CD4-positive, alpha-beta T cell treated with Interleukin-15 for 4 hours (primary cell): ENCODE measurements around the gene ANKRD10.
"Not testable (repeated sequence)": the region's sequence is repeated elsewhere in the genome, so short reads cannot be mapped to it uniquely, and the experiment has no call there.

ENCODE experiments used
- DNase-seq: peaks from one replicate; pipeline ENCODE4 v3.0.0-alpha.2; 2020; ENCODE audit warnings: low spot score

Gene ANKRD10

GRCh38 chr13:110866491-110867170, 48.2 kb downstream of the ANKRD10 start:
- no peak for DNase-seq

- DNase-seq = no peak
Measured at GRCh38 chr13:110863685-110864084, 51.2 kb downstream of the ANKRD10 start.

DNA sequence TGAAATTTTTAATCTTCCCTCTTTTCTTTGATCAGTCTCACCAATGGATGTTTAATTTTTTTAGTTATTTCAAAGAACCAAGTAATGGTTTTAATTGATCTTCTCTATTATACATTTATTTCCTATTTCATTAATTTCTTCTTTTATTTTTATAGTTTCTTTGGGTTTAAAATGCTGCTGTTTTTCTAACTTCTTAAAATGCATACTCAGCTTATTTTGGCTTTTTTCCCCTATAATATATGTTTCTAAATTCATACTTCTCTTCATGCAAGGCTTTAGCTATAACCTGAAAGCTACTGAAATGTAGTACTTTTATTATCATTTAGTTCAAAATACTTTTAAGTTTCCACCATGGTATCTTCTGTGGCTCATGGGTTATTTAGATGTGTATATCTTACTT, 53.9 kb downstream of the ANKRD10 start:
- no peak for DNase-seq

DNA sequence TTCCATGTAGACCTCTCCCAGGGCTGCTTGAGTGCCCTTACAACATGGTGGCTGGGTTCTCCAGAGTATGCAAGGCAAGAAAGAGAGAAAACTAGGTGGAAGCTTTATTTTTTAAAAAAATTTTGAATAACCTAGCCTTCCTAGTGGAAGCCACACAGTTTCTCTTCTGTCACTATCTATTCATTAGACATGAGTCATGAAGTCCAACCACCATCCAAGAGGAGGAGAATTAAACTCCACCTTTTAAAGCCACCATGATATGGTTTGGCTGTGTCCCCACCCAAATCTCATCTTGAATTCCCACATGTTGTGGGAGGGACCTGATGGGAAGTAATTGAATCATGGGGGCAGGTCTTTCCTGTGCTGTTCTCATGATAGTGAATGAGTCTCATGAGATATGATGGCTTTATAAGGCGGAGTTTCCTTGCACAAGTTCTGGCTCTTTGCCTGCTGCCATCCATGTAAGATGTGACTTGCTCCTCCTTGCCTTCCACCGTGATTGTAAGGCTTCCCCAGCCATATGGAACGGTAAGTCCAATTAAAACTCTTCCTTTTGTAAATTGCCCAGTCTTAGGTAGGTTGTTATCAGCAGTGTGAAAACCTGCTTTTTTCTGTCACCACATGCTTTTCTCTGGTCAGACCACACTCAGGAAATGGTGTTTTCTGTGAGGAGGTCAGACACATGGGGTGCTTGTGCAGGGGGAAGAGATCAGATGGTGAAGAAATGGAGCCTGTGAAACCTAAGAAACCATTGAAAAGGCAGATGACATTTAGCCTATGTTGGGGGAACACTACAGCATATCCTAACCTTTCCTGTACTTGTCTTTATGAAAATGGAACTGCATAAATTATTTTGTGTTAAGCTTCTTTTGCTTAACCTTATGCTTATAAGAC, 57.7 kb downstream of the ANKRD10 start:
- no peak for DNase-seq

DNA sequence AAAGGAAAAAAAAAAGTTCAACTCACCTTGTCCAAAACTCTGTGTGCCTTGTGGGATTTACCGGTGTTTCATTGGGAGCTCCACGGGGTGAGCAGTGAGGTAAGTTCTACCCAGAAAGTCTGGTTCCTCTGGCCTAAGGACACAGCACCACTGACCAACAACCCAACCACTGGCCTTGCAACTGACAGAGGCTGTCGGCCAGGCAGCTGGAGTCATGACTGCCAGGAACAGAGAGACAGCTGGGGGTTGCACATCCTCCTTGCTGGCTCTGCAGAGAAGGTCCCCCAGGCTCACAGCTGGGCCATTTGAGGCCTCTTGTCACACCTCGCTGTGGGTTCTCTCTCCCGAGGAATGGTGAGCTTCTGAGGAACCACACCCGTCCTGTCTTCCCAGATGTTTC, 59.5 kb downstream of the ANKRD10 start:
- no peak for DNase-seq

GRCh38 chr13:110854866-110855265, 60.0 kb downstream of the ANKRD10 start:
- no peak for DNase-seq

DNA sequence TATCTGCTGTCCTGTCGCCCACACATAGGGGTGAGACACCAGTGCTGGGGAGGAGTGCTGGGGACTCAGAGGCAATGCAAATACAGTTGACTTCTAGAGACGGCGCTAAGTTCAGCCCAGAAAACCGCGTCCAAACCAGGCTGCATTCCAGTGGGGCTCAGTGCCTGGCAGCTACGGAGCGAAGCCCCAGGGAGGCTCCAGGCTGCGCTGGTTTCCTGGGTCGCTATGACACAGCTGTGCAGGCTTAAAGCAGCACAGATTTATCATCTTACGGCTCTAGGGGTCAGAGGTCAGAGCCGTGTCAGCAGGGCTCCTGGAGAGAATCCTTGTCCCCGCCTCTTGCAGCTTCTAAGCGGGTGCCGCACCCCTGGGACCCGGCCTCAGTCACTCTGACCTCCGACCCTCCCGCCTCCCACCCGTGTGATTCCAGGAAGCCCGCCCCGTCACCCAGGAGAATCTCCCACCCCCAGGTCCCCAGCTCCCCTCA, 61.6 kb downstream of the ANKRD10 start:
- no peak for DNase-seq

- DNase-seq = no peak
Measured at GRCh38 chr13:110850840-110851239, 64.0 kb downstream of the ANKRD10 start.

DNA sequence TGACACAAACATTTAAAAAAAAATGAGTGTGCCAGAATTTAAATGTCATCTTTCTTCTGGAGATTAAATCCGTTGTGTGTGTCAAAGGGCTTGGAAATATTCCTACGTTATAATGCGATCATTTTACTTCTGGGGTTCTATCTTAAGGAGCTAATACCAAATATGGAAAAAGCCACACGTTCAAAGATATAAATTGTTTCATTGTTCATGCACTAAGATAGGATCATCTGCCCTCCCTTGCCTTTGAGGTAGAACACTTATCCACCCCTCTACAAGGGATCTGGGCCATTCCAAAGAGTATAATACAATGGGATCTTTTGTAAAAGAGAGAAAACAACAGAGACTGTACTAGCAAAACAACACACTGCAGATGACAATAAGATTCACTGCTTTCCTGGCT, 64.9 kb downstream of the ANKRD10 start:
- no peak for DNase-seq

DNA sequence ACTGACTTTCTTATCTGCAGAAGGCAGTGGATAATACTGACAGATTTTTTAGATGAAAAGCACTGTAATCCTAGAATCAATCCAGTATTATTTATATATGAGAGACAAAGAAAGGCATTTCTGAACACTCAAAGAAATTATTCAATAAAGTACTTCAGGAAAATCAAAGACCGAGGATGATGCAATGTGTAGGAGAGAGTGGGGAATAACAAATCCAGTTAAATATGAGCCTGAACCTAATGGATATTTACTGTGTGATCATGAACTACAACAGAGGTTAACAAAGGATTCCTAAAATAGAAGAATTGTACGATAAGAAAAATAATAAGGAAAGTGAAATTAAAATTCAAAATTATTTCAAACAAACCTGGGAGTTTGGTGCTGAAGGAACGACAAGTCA, 69.3 kb downstream of the ANKRD10 start:
- no peak for DNase-seq

GRCh38 chr13:110841846-110842245, 73.0 kb downstream of the ANKRD10 start:
- DNase-seq = no peak

GRCh38 chr13:110841406-110841805, 73.5 kb downstream of the ANKRD10 start:
- no peak for DNase-seq

GRCh38 chr13:110838867-110839538, 75.9 kb downstream of the ANKRD10 start:
- no peak for DNase-seq

DNA sequence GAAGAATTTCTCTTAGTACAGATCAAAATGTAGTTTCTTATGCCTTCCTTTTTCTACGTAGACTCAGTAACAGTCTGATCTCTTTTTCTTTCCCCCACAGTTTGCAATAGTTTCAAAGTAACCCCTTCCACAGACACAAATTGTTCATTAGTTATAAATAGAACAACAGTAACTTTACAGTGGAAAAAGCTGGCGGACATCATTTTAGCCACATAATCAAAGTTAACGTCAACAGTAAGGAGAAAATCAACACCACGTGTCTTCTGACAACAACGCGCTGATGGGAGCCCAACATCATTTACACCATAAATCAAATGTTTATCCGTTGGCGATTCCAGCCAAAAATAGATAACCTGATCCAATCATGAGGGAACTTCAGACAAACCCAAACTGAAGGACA, 76.8 kb downstream of the ANKRD10 start:
- no peak for DNase-seq

- DNase-seq = not testable (repeated sequence)
Measured at GRCh38 chr13:110837397-110838061, 77.3 kb downstream of the ANKRD10 start.

- DNase-seq = no peak
Measured at GRCh38 chr13:110836605-110836903, 78.3 kb downstream of the ANKRD10 start.

GRCh38 chr13:110835721-110836604, 78.9 kb downstream of the ANKRD10 start:
- no peak for DNase-seq

- DNase-seq = no peak
Measured at GRCh38 chr13:110834572-110834971, 80.3 kb downstream of the ANKRD10 start.

DNA sequence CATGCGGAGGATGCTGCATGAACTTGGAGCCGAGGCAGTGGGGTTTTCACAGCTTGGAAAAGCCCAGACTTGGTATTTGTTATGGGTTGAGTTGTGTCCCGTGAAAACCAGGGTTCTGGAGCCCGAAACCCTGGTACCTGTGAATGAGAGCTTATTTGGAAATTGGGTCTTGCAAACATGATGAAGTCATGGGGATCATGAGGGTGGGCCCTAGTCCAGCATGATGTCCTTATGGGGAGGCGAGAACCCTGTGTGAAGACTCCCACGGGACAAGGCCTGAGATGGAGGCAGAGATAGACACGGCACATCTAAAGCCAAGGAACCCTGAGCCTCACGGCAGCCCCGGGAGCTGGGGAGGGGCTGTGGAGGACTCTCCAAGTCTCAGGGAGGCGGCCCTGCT, 82.3 kb downstream of the ANKRD10 start:
- no peak for DNase-seq

DNA sequence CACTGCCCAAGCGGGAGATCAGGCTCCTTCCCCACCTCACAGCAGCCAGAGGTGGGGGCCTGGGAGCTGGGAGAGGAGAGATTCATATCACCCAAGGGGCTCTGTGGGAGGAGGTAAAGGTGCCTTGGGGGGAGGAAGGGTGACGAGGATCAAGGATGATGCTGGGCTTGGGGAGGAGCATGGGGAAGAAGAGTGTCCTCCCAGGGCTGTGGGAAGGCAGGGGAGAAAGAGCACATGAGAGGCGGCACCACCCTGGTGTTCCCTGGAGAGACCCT, 82.7 kb downstream of the ANKRD10 start:
- no peak for DNase-seq

GRCh38 chr13:110831437-110832204, 83.2 kb downstream of the ANKRD10 start:
- DNase-seq = no peak
